NCI-H1092 treated with DMSO at 0.1 percent for 48 hours (cell line): Measurements from ENCODE around the gene STIL.
A peak's percentile ranks its signal among the peaks of the same experiment; 100 is the strongest.
"Not testable (repeated sequence)": the region's sequence is repeated elsewhere in the genome, so short reads cannot be mapped to it uniquely, and the experiment has no call there.

Experiments used
- DNase-seq: peaks from one replicate; lab custom pipeline; 2025; lab: John Stamatoyannopoulos, UW

Gene STIL

GRCh38 chr1:47319968-47320367, 6.0 kb upstream of the STIL start:
- DNase-seq = not testable (repeated sequence)

GRCh38 chr1:47317841-47318240, 3.9 kb upstream of the STIL start:
- no peak for DNase-seq

GRCh38 chr1:47309427-47309826, 4.5 kb downstream of the STIL start:
- no peak for DNase-seq

GRCh38 chr1:47302472-47302871, 11.5 kb downstream of the STIL start:
- DNase-seq = no peak

GRCh38 chr1:47298025-47298699, 15.8 kb downstream of the STIL start:
- DNase-seq = no peak

- DNase-seq = no peak
Measured at GRCh38 chr1:47295579-47295978, 18.4 kb downstream of the STIL start.

- not testable (repeated sequence) for DNase-seq
Measured at GRCh38 chr1:47294863-47295262, 19.1 kb downstream of the STIL start.

- DNase-seq = not testable (repeated sequence)
Measured at GRCh38 chr1:47288116-47288515, 25.8 kb downstream of the STIL start.

GRCh38 chr1:47280142-47280541, 33.8 kb downstream of the STIL start:
- DNase-seq = no peak

- no peak for DNase-seq
Measured at GRCh38 chr1:47276850-47277249, 37.1 kb downstream of the STIL start.

GRCh38 chr1:47275811-47276210, 38.1 kb downstream of the STIL start:
- DNase-seq = not testable (repeated sequence)

- not testable (repeated sequence) for DNase-seq
Measured at GRCh38 chr1:47265529-47265928, 48.4 kb downstream of the STIL start.

GRCh38 chr1:47262787-47263413, 51.0 kb downstream of the STIL start:
- peak; percentile 15 for DNase-seq

GRCh38 chr1:47257224-47257623, 56.7 kb downstream of the STIL start:
- DNase-seq = no peak

- DNase-seq = no peak
Measured at GRCh38 chr1:47252795-47253194, 61.2 kb downstream of the STIL start.

- no peak for DNase-seq
Measured at GRCh38 chr1:47252369-47252768, 61.6 kb downstream of the STIL start.

GRCh38 chr1:47249755-47250154, 64.2 kb downstream of the STIL start:
- DNase-seq = no peak

GRCh38 chr1:47244339-47244862, 69.5 kb downstream of the STIL start:
- DNase-seq = no peak

GRCh38 chr1:47243910-47244309, 70.0 kb downstream of the STIL start:
- DNase-seq = no peak

GRCh38 chr1:47241114-47242113, 72.5 kb downstream of the STIL start:
- DNase-seq = no peak

- no peak for DNase-seq
Measured at GRCh38 chr1:47238935-47239592, 74.9 kb downstream of the STIL start.

GRCh38 chr1:47235806-47236205, 78.1 kb downstream of the STIL start:
- DNase-seq = no peak
